Head of caudate nucleus (tissue), 42 donors: ENCODE data around the gene TCF3.
A peak's percentile ranks its signal among the peaks of the same experiment; 100 is the strongest.

Experiments
- DNase-seq, 42 donors: peaks; one replicate each; pipeline versions ENCODE4 v3.0.0 to v3.0.0-alpha.2; 2020 to 2021; ENCODE audit warnings: mixed read lengths in 7 of 42
- intact Hi-C: fragments of 100-400 bp; cut with DNase I; formaldehyde crosslinking; loops from one replicate; pipeline ENCODE4 v1.15.0; 2022

TCF3 gene

DNA sequence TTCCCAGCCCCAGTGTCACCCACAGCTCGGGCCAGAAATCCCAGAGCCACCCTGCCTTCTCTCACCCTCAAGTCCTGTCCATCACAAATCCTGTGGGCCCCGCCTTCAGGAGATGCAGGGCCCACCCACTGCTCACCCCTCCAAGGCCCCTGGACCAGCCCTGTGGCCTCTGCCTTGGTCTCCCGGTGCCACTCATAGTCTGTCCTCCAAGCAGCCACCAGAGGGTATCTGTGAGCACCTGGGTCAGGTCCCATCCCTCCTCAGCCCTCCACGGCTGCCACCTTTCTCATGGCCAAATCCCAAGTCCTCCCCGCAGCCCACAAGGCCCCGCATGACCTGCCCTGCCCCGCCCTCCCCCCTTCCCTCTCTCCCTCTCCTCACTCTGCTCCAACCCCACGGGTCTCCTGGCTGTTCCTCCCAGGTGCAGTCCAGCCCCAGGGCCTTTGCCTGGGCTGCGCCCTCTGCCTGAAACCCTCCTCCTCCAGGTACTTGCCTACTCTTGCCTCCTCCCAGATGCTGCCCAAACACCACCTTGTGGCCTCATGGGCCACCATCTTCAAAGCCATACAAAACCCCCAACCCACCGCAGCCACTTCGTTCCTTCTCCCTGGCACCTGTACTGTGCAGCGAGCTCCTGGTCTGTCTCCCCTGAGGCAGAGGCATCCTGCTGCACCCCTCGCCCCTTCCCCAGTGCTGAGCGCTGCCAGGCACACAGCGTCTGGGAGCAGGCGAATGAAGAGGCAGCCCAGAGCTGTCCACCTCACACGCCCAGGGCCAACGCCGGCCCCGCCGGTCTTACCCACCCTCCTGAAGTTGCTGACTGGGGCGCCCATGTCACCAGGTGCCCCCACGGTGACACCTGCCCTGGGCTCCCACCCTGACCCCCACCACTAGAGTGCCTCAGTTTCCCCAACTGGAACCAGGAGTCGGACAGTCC, 34.0 kb downstream of the TCF3 start:
- intact Hi-C loops: no loop called here
- DNase-seq: peak in 21 of 42 donors; percentile 12 to 61 (median 34)

DNA sequence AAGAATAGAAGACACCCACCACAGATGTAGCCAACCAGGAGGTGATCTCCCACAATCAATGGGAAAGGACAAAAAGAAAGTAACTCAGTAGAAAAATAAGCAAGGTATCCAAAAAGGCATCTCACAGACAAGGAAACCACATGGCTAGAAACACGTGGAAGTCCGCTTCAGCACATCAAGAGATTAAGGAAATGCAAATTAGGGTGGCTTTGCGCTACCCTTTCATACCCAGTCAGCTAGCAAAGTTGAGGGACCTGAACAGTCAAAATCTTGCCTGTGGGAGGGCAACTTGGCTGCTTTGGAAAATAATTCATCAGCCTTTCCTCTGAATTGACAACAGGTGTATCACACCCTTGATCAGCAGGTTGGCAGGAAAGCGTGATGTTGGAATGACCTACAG, 35.5 kb downstream of the TCF3 start:
- intact Hi-C loops: no loop called here

GRCh38 chr19:1616396-1616795, 36.0 kb downstream of the TCF3 start:
- no peak for DNase-seq
- intact Hi-C loops: no loop called here

More for the DNA sequence above, 35.5 kb downstream of the TCF3 start:
- no peak for DNase-seq

DNA sequence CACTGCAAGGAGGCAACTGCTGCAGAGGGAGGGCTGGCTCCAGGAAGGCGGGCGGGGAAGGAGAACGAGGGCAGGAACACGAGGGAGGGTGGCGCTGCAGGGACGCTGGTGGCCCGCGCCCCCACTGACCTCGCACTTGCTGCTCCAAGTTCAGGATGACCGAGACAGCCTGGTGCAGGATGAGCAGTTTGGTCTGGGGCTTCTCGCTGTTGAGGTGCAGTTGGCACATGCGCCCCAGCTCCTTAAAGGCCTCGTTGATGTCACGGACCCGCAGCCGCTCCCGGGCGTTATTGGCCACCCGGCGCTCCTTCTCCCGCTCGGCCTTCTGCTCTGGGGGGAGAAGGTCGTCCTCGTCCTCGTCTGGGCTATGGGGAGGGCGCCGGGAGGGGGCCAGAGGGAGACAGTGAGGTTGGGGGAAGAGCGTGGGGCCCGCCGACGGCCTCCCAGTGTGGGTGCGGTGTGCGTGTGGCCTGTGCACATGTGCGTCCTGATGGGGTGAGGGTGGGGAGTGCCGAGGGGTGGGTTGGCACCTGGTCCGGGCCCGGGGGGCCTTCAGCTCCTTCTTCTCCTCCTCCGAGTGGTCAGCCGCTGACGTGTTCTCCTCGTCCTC, 37.2 kb downstream of the TCF3 start:
- intact Hi-C loops: no loop called here

GRCh38 chr19:1613808-1614570, 38.4 kb downstream of the TCF3 start:
- DNase-seq: no peak
- intact Hi-C loops: no loop called here

More for the DNA sequence above, 37.2 kb downstream of the TCF3 start:
- DNase-seq: no peak

DNA sequence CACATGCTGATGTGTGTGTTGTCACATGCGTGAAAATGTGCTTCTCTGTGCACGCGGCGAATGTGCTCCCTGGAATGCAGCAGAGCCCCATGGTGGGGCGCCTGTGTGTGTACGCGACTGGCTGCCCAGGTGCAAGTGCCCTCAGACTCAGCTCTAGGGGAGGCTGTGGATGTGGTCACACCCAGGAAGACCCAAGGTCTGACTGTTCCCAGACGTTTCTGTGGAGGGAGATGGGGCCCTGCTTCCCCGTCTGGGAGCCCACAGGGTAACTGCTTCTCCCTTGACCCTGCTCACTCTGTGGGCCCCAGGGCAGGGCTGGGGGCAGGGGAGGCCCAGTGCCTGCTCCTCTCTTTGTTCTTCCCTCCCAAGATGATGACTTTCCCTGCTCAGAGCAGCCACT, 39.3 kb downstream of the TCF3 start:
- no peak for DNase-seq
- intact Hi-C loops: no loop called here

GRCh38 chr19:1612114-1613086, 40.0 kb downstream of the TCF3 start:
- intact Hi-C loops: no loop called here
- no peak for DNase-seq

DNA sequence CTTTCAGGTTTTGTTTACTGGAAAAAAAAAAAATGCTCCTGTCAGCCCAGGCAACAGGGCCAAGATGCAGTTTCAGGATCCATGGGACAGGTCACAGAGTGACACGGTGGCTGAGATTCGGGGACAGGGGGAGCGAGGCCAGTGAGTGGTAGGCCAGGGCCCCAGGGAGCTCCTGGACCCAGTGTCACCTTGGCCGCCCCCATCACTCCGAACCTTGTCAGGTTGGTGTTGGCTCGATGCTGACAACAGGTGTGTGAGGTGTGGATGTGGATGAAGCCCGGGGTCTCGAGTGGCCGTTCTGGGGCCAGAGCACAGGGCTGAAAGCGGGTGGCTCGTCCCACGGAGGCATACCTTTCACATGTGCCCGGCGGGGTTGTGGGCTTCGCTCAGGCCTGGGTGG, 41.1 kb downstream of the TCF3 start:
- DNase-seq: no peak
- intact Hi-C loops: no loop called here

DNA sequence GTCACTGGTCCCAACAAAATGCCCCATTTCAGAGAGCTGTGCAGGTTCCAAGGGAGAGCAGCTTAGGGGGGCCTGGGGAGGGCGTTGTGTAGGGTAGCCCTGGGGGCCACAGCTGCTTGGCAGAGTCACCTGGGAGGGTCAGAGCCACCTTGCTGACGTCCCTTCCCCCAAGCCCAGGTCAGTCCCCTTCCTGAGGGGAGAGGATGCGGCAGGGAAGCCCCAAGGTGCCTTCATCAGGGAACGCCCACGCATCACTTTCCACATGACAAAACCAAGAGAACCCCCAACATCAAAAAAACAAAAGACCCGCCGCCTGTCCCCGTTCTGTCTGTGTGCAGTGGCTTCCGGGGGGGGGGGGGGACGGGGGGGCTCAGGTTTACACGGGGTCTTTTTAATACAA, 41.8 kb downstream of the TCF3 start:
- intact Hi-C loops: no loop called here

DNA sequence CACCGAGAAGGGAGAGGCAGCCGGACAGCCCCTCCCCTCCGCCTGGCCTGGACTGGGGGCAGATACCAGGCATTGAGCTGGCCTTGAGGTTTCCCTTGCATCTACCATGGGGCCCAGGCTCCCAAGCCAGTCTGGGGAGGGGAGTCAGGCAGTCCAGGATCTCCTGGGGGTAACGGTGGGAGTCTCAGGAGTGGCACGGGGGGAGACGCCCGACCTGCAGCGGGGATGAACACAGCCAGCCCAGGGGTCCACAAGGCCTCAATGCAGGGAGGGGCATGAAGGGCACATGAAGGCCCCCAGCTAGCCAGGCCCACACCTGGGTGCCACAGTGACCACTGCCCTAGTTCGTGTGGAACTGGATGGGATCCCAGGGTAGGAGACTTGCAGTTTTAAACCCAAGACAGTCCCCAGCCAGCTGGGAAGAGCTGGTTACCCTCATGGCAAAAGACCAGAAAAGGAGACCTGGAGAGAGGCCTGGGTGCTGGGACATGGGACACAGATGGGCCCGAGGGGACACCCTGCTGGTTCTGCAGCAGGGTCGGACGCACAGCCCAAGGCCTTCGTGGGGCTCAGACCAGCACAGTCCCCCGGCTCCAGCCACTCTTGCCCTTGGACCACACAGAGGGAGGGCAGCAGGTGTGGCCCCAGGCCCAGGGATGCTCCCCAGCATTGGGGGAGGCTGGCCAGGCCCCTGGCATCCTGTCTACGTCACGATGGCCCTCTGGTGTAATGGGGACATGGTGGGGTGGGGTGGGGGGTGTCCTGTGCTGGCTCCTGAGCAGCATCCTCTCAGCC, 42.5 kb downstream of the TCF3 start:
- DNase-seq: no peak
- intact Hi-C loops: loop anchor here (5.0 kb wide), 1 partner anchor 42 kb away; the partner anchor contains the start of gene TCF3

More for the DNA sequence above, 41.8 kb downstream of the TCF3 start:
- DNase-seq: no peak

GRCh38 chr19:1609103-1609396, 43.4 kb downstream of the TCF3 start:
- DNase-seq: no peak
- intact Hi-C loops: loop anchor here (5.0 kb wide), 1 partner anchor 43 kb away; the partner anchor contains the start of gene TCF3

GRCh38 chr19:1608359-1609102, 43.9 kb downstream of the TCF3 start:
- intact Hi-C loops: loop anchor here (5.0 kb wide), 1 partner anchor 44 kb away; the partner anchor contains the start of gene TCF3
- DNase-seq: no peak

DNA sequence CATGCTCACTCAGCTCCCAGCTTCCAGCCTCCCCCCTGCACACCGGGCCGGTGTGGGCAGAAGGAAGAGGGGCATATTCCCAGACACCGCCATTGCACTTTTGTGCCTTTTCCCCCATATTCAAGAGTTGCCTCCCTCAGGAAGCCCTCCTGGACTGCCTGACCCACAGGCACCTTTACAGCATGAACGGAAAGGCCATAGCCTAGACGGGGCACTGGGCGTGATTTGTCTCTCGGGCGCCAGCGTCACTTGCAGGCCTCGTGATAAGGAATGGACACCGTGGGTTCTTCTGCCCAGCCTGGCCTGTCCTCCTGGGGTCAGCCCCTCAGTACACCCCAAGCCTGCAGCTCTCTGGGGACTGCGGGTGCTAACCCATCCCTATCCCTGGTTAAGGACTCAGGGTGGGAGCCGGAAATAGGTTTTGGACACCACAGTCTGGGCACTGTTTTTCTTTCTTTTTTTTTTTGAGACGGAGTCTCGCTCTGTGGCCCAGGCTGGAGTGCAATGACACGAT, 46.2 kb downstream of the TCF3 start:
- intact Hi-C loops: loop anchor here (5.0 kb wide), 1 partner anchor 46 kb away; the partner anchor contains the start of gene TCF3
- DNase-seq: no peak

DNA sequence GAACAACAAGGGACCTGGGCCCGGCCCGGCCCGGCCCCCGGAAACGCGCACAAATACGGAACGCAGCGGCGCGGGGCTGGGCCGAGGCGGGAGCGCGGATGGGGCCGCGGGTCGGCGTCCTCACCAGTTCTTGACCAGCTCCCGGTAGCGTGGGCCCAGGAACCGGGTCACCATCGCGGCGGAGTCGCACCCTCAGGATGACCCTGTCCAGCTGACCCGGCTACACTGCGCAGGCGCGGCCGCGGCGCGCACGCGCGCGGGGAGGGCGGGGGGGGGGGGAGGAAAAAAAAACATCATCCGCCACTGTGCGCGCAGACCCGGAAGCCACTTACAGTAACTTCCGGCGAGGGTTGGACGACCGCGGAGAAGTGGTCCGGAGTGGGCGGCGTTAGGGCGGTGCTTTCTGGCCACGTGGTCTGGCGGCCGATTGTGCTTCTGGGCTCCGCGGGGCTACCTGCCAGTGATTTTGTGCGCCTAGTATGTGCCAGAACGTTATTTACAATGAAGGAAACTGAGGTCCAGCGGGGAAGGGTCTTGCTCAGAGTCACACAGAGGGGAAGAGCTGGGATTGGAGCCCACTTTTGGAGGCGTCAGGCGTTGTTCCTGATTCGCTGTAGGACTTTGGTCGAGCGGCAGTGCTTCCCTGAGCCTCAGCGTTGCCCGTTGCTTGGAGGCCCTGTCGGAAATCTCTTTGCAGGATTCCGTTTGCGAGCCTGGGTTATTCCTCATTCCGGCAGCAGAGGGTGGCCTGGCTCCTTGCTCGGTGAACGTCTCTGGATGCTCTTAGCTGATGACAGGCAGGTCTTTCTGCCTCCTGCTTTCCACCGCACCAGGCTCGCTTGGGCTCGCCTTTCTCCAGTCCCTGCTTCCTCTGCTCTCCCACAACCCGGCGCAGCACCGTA, 46.9 kb downstream of the TCF3 start, which contains the start of gene UQCR11:
Gene UQCR11 (minus strand): TSS at position 227 of the 902 bp plus-strand sequence. CDS start 53 bp downstream, at position 174.
- intact Hi-C loops: loop anchor here (1.0 to 5.0 kb wide), 2 partner anchors 13 to 47 kb away; partner anchors contain the start of genes MBD3 and TCF3
- peak; percentile 93 to 99 (median 97) for DNase-seq

DNA sequence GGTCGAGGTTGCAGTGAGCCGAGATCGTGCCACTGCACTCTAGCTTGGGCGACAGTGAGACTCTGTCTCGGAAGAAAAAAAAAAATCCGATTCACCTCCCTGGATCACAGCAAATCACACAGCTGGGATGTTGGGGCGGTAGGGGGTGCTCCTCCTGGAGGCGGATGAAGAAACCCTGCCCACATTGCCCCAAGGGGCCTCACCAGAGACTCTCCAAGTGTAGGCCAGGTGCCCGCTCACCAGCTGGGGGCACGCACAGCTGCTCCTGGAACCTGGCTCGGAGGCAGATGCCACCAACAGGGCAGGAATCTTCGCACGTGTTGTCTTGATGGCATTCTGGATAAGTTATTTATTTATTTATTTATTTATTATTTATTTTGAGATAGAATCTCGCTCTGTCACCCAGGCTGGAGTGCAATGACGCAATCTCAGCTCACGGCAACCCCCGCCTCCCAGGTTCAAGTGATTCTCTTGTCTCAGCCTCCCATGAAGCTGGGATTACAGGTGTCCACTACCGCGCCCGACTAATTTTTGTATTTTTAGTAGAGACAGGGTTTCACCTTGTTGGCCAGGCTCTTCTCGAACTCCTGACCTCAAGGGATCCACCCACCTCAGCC, 50.2 kb downstream of the TCF3 start:
- intact Hi-C loops: no loop called here
- no peak for DNase-seq
